Measurements from ENCODE around the gene MDFIC.

MDFIC gene

GRCh38 chr7:114933658-114934057 lies 11.8 kb downstream of the MDFIC start:
- Histone ChIP-seq H4K20me1 (ENCODE audit: insufficient read depth, low read length, poor library complexity, severe bottlenecking) (no peaks in the 10 kb centered on the region), H3K79me2 (ENCODE audit: insufficient read depth, low read length) (no peaks in the 10 kb centered on the region), H3K9me2 (replicated peaks; ENCODE audit: low read depth, low read length) (no peaks in the 10 kb centered on the region), H3K4me2 (ENCODE audit: low read depth, low read length, poor library complexity, severe bottlenecking) (no peak overlapping the region), H3K9me3 (ENCODE audit: insufficient read depth, low read depth, low read length) (no peaks in the 10 kb centered on the region), H3F3A (ENCODE audit: low read depth) (no peaks in the 10 kb centered on the region), H3K9ac (ENCODE audit: low read depth, low read length, poor library complexity, severe bottlenecking) (no peak overlapping the region), H2AFZ (ENCODE audit: low read length) (no peak overlapping the region), H3K36me3 (ENCODE audit: insufficient read depth, low read length) (no peaks in the 10 kb centered on the region), H3K4me1 (ENCODE audit: insufficient read depth, low read length, poor library complexity, severe bottlenecking) (no peaks in the 10 kb centered on the region), H3K4me3 (ENCODE audit: low read length, poor library complexity, severe bottlenecking) (no peak overlapping the region), H3K27me3 (ENCODE audit: insufficient read depth, low read length, poor library complexity, severe bottlenecking) (no peaks in the 10 kb centered on the region)
- TF ChIP-seq CTCF (conservative IDR thresholded peaks at IDR 0.05; ENCODE audit: low read length) (no peak), EZH2phosphoT487 (IDR thresholded peaks at IDR 0.05; ENCODE audit: borderline replicate concordance) (no peak)

- Histone ChIP-seq H3K9ac (ENCODE audit: low read depth, low read length, poor library complexity, severe bottlenecking) (no peak overlapping the region), H4K20me1 (ENCODE audit: insufficient read depth, low read length, poor library complexity, severe bottlenecking) (no peaks in the 10 kb centered on the region), H3K4me3 (ENCODE audit: low read length, poor library complexity, severe bottlenecking) (no peak overlapping the region), H3K36me3 (ENCODE audit: insufficient read depth, low read length) (no peaks in the 10 kb centered on the region), H3K4me1 (ENCODE audit: insufficient read depth, low read length, poor library complexity, severe bottlenecking) (no peaks in the 10 kb centered on the region), H3K9me3 (ENCODE audit: insufficient read depth, low read depth, low read length) (no peaks in the 10 kb centered on the region), H3K4me2 (ENCODE audit: low read depth, low read length, poor library complexity, severe bottlenecking) (no peak overlapping the region), H2AFZ (ENCODE audit: low read length) (no peak overlapping the region), H3K27me3 (ENCODE audit: insufficient read depth, low read length, poor library complexity, severe bottlenecking) (no peaks in the 10 kb centered on the region), H3F3A (ENCODE audit: low read depth) (no peaks in the 10 kb centered on the region), H3K9me2 (replicated peaks; ENCODE audit: low read depth, low read length) (no peaks in the 10 kb centered on the region), H3K79me2 (ENCODE audit: insufficient read depth, low read length) (no peaks in the 10 kb centered on the region)
- TF ChIP-seq EZH2phosphoT487 (IDR thresholded peaks at IDR 0.05; ENCODE audit: borderline replicate concordance) (no peak), CTCF (conservative IDR thresholded peaks at IDR 0.05; ENCODE audit: low read length) (no peak)
Measured at GRCh38 chr7:114934086-114934485, 12.2 kb downstream of the MDFIC start.

GRCh38 chr7:114934713-114935112 lies 12.8 kb downstream of the MDFIC start:
- Histone ChIP-seq H3K9me2 (replicated peaks; ENCODE audit: low read depth, low read length) (no peaks in the 10 kb centered on the region), H3K9ac (ENCODE audit: low read depth, low read length, poor library complexity, severe bottlenecking) (no peak overlapping the region), H2AFZ (ENCODE audit: low read length) (no peak overlapping the region), H3K4me3 (ENCODE audit: low read length, poor library complexity, severe bottlenecking) (no peak overlapping the region), H3K27me3 (ENCODE audit: insufficient read depth, low read length, poor library complexity, severe bottlenecking) (no peaks in the 10 kb centered on the region), H3F3A (ENCODE audit: low read depth) (no peaks in the 10 kb centered on the region), H3K36me3 (ENCODE audit: insufficient read depth, low read length) (no peaks in the 10 kb centered on the region), H4K20me1 (ENCODE audit: insufficient read depth, low read length, poor library complexity, severe bottlenecking) (no peaks in the 10 kb centered on the region), H3K79me2 (ENCODE audit: insufficient read depth, low read length) (no peaks in the 10 kb centered on the region), H3K4me2 (ENCODE audit: low read depth, low read length, poor library complexity, severe bottlenecking) (no peak overlapping the region), H3K4me1 (ENCODE audit: insufficient read depth, low read length, poor library complexity, severe bottlenecking) (no peaks in the 10 kb centered on the region), H3K9me3 (ENCODE audit: insufficient read depth, low read depth, low read length) (no peaks in the 10 kb centered on the region)
- TF ChIP-seq CTCF (conservative IDR thresholded peaks at IDR 0.05; ENCODE audit: low read length) (no peak), EZH2phosphoT487 (IDR thresholded peaks at IDR 0.05; ENCODE audit: borderline replicate concordance) (no peak)

Measured in Loucy (cell line).